Astrocyte (in vitro differentiated cells and primary cell): ENCODE measurements around the gene MORN1. TPM values are rescaled to one million over a fixed set of nuclear protein-coding genes. Genes with fewer than 3 reads are reported as not detected.

Experiments
- DNase-seq: peaks from one replicate; pipeline ENCODE4 v3.0.0-alpha.2; 2010; ENCODE audit warnings: low read depth
- FAIRE-seq: peaks from 2 replicates; lab custom pipeline; 2011; peaks lifted over from hg19 to GRCh38; lab: Jason Lieb, UNC
- H2AFZ ChIP-seq: 2 replicates; pipeline ENCODE4 v1.6.0; 2012; ENCODE audit warnings: low read depth, low read length, inconsistent platforms
- H3K27ac ChIP-seq: 2 replicates; pipeline ENCODE4 v1.5.1; 2011; ENCODE audit warnings: low read depth, low read length, inconsistent platforms
- H3K27me3 ChIP-seq: 2 replicates; pipeline ENCODE4 v1.6.0; 2011; ENCODE audit warnings: low read length, inconsistent platforms; ENCODE audit not compliant: insufficient read depth
- H3K36me3 ChIP-seq: 2 replicates; pipeline ENCODE4 v1.5.1; 2011; ENCODE audit warnings: low read length, inconsistent platforms; ENCODE audit not compliant: insufficient read depth
- H3K4me1 ChIP-seq: 2 replicates; pipeline ENCODE4 v1.5.1; 2011; ENCODE audit warnings: low read length, inconsistent platforms; ENCODE audit not compliant: insufficient read depth
- H3K4me2 ChIP-seq: 2 replicates; pipeline ENCODE4 v1.6.0; 2012; ENCODE audit warnings: low read length, inconsistent platforms
- H3K4me3 ChIP-seq: 2 replicates; pipeline ENCODE4 v1.5.1; 2011; ENCODE audit warnings: low read depth, mild to moderate bottlenecking, low read length, inconsistent platforms; ENCODE audit not compliant: insufficient read depth
- H3K79me2 ChIP-seq: 2 replicates; pipeline ENCODE4 v1.6.0; 2012; ENCODE audit warnings: mild to moderate bottlenecking, low read length, inconsistent platforms; ENCODE audit not compliant: insufficient read depth
- H3K9ac ChIP-seq: 2 replicates; pipeline ENCODE4 v1.6.0; 2012; ENCODE audit warnings: mild to moderate bottlenecking, low read length, inconsistent platforms
- H3K9me3 ChIP-seq: 2 replicates; pipeline ENCODE4 v1.5.1; 2012; ENCODE audit warnings: low read depth, mild to moderate bottlenecking, low read length, inconsistent platforms; ENCODE audit not compliant: insufficient read depth
- H4K20me1 ChIP-seq: 2 replicates; pipeline ENCODE4 v1.6.0; 2012; ENCODE audit warnings: low read length, inconsistent platforms; ENCODE audit not compliant: insufficient read depth
- H3K27ac Mint-ChIP-seq: one replicate; pipeline ENCODE4 v1.8.0; 2021; ENCODE audit warnings: mild to moderate bottlenecking, mixed read lengths; ENCODE audit not compliant: unreplicated experiment
- H3K27me3 Mint-ChIP-seq: one replicate; pipeline ENCODE4 v1.8.0; 2021; ENCODE audit warnings: low read depth, mixed read lengths; ENCODE audit not compliant: unreplicated experiment
- H3K36me3 Mint-ChIP-seq: one replicate; pipeline ENCODE4 v1.8.0; 2021; ENCODE audit warnings: low read depth, mixed read lengths; ENCODE audit not compliant: unreplicated experiment
- H3K4me1 Mint-ChIP-seq: one replicate; pipeline ENCODE4 v1.8.0; 2021; ENCODE audit warnings: low read depth, mixed read lengths; ENCODE audit not compliant: unreplicated experiment
- H3K4me3 Mint-ChIP-seq: one replicate; pipeline ENCODE4 v1.8.0; 2021; ENCODE audit warnings: mild to moderate bottlenecking, moderate library complexity, mixed read lengths; ENCODE audit not compliant: unreplicated experiment
- H3K9me3 Mint-ChIP-seq: one replicate; pipeline ENCODE4 v1.8.0; 2021; ENCODE audit warnings: mild to moderate bottlenecking, mixed read lengths; ENCODE audit not compliant: unreplicated experiment
- EZH2 ChIP-seq: IDR thresholded peaks from 2 replicates; pipeline ENCODE4 v1.6.1; 2012; ENCODE audit warnings: mild to moderate bottlenecking, low read length, inconsistent platforms; ENCODE audit not compliant: insufficient read depth
- total RNA-seq: library from RNA; stranded (reverse); gene quantifications from 2 replicates; pipeline ENCODE4 v1.2.1, GENCODE V29; 2021
- TF ChIP-seq, protein P1 (sequence below): IDR thresholded peaks from 2 replicates; pipeline ENCODE4 v1.5.1; 2011; ENCODE audit warnings: low read depth, mild to moderate bottlenecking, inconsistent platforms, low read length, moderate library complexity; ENCODE audit not compliant: insufficient read depth

Gene MORN1
- total RNA-seq, 1 donor from 2014 or later = 9.2 TPM

DNA sequence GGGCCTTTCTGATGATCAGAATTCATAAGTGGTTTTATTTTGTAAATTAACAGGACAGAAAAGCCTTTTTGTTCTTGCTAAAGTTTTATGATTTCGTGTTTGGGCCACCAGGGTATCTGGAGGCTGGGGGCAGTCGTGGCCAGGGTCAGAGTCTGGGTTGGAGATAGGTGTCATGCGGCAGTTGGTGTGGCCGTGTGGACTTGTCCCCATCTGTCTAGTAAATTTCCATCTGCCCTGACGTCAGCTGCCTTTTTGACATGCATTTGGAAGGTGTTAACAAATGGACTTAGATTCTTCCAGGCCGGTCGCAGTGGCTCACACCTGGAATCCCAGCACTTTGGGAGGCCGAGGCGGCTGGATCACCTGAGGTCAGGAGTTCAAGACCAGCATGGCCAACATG, 106.4 kb downstream of the MORN1 start:
- peaks cover 4% of the 10 kb centered on the region for H3K4me1 Mint-ChIP-seq
- no peak overlapping the region for H3K4me3 Mint-ChIP-seq
- no peak overlapping the region for H3K9ac ChIP-seq
- H3K36me3 ChIP-seq = no peaks in the 10 kb centered on the region
- no peak overlapping the region for H2AFZ ChIP-seq
- no peaks in the 10 kb centered on the region for H3K9me3 Mint-ChIP-seq
- H3K36me3 Mint-ChIP-seq = peaks cover 7% of the 10 kb centered on the region
- no peak for TF ChIP-seq EZH2
- TF ChIP-seq, protein P1, sequence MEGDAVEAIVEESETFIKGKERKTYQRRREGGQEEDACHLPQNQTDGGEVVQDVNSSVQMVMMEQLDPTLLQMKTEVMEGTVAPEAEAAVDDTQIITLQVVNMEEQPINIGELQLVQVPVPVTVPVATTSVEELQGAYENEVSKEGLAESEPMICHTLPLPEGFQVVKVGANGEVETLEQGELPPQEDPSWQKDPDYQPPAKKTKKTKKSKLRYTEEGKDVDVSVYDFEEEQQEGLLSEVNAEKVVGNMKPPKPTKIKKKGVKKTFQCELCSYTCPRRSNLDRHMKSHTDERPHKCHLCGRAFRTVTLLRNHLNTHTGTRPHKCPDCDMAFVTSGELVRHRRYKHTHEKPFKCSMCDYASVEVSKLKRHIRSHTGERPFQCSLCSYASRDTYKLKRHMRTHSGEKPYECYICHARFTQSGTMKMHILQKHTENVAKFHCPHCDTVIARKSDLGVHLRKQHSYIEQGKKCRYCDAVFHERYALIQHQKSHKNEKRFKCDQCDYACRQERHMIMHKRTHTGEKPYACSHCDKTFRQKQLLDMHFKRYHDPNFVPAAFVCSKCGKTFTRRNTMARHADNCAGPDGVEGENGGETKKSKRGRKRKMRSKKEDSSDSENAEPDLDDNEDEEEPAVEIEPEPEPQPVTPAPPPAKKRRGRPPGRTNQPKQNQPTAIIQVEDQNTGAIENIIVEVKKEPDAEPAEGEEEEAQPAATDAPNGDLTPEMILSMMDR = no peak
- no peak for FAIRE-seq
- H3K27ac Mint-ChIP-seq = no peak overlapping the region
- no peaks in the 10 kb centered on the region for H3K27me3 ChIP-seq
- no peak overlapping the region for H3K4me2 ChIP-seq
- peaks cover 11% of the 10 kb centered on the region for H3K4me1 ChIP-seq
- no peaks in the 10 kb centered on the region for H3K9me3 ChIP-seq
- no peak for DNase-seq
- H3K27ac ChIP-seq = no peak overlapping the region
- peaks cover 79% of the 10 kb centered on the region for H3K79me2 ChIP-seq
- no peaks in the 10 kb centered on the region for H3K27me3 Mint-ChIP-seq
- H3K4me3 ChIP-seq = no peak overlapping the region
- H4K20me1 ChIP-seq = peaks cover 56% of the 10 kb centered on the region

DNA sequence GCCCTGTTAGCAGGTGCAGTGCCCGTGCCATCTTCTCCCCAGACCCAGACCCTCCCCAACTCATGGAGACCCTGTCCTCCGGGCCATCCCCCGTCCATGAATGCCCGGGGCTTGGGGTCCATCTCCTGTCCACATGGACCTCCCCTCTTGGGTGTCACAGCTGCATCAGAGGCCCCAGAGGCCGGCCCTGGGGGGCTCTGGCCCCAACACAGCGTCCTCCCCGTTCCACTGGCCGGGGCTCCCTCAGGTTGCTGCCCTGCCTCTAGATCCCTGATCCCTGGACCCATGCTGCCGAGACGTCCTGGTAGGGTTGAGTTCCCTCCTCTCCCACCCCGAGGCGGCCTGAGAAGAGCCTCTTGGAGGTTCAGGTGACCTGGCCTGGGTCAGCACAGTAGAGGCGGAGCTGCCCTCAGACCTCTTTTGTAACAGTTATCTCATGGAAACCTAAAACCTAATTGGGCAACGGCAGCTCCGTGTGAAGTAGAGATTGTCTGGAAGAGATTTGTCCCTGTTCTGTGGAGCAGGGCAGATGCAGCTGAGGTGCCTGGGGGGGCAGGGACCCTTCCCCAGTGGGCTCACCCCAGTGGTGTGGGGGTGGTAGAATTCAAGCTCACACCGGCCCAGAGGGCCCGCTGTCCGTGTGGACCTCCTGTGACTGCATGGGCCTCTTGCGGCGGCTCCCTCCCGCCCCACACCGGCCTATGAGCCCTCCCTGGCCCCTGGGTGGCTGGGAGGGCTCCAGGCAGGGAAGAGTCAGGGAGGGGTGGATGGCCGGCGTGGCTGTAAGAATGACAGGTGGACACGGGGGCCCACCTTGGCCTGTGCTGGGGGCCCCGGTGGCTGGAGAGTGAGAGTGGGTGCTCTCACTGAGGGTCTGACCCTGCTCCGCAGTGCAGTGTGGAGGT, 107.1 kb downstream of the MORN1 start:
- no peak for FAIRE-seq
- H3K27ac Mint-ChIP-seq = no peak overlapping the region
- H4K20me1 ChIP-seq = peaks cover 51% of the 10 kb centered on the region

More for the DNA sequence above, 107.1 kb downstream of the MORN1 start:
- Mint-ChIP-seq H3K9me3 (no peaks in the 10 kb centered on the region), H3K36me3 (peaks cover 8% of the 10 kb centered on the region), H3K4me1 (peaks cover 9% of the 10 kb centered on the region), H3K27me3 (no peaks in the 10 kb centered on the region), H3K4me3 (no peak overlapping the region)
- Histone ChIP-seq H2AFZ (no peak overlapping the region), H3K4me2 (no peak overlapping the region), H3K4me1 (peaks cover 13% of the 10 kb centered on the region), H3K79me2 (peaks cover 80% of the 10 kb centered on the region), H3K9ac (no peak overlapping the region), H3K27ac (no peak overlapping the region), H3K4me3 (no peak overlapping the region), H3K9me3 (no peaks in the 10 kb centered on the region), H3K36me3 (no peaks in the 10 kb centered on the region), H3K27me3 (no peaks in the 10 kb centered on the region)
- TF ChIP-seq, protein P1 = no peak
- TF ChIP-seq EZH2 = no peak
- no peak for DNase-seq
